Heart left ventricle (tissue), 13 donors: ENCODE results near the gene UTP14A.

Source experiments
- CTCF ChIP-seq, 12 donors: fragments of 200-600 bp; sonication (generic) in 4 of 12; IDR thresholded peaks; one replicate each; pipeline versions ENCODE4 v1.5.0 to v1.8.0; 2018 to 2022; ENCODE audit warnings: antibody characterized with exemption in 12 of 12, mild to moderate bottlenecking in 5 of 12
- POLR2A ChIP-seq, 2 donors: fragments of 450-650 bp; IDR thresholded peaks; one replicate each; pipeline ENCODE4 v1.6.1; 2017; ENCODE audit warnings: antibody characterized with exemption in 2 of 2, mild to moderate bottlenecking in 2 of 2, moderate library complexity in 2 of 2
- donor health status: ischemic (EF 13 %, LVEDD 7.1; RV severe dilation, severe dysfunction).
- donor health status: DM: no; HTN: yes; CAD: no.
- donor health status: DM: no; HTN: no; CAD: no.
- donor health status: ischemic (EF 25% LVEDD 6.9; RV normal size, moderate dysfunction).
- donor health status: ischemic (EF 25% LVEDD 5.7; RV mildly dilated, moderate dysfunction).
- donor health status: ischemic (EF 35%, LVEDD 5.7; RV mildly dilated, moderate dysfunction).
- donor health status: nonischemic (EF 11% LVEDD 7.7; RV severe dilation, severe dysfunction).
- donor health status: DM: yes; HTN: yes; CAD: no.
- donor health status: PGD.
- donor health status: ischemic (EF 29% LVEDD 5.4; RV normal size, mild dysfunction).
- donor health status: nonischemic (EF 23%, LVEDD 6.1; RV moderate dilation, normal function).

DNA sequence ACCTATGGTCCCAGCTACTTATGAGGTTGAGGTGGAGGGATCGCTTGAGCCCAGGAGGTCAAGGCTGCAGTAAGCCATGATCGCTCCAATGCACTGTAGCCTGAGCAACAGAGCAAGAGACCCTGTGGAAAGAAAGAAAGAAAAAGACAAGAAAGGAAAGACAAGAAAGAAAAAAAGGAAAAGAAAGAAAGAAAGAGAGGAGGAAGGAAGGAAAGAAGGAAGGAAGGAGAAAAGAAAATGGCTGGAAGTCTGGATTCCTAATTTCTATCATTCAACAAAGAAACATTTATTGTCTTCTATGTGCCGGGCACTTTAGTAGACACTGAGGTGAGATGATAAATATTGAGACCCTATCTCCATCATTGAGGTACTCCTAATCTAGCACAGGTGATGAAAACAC, 49.7 kb downstream of the UTP14A start:
- TF ChIP-seq CTCF (IDR thresholded peaks at IDR 0.05) (no peak), POLR2A (IDR thresholded peaks at IDR 0.05) (no peak)
